GM10266 (cell line): Measurements from ENCODE around the gene NRG3.

Experiments
- DNase-seq: peaks from one replicate; pipeline ENCODE4 v3.0.0; 2012; ENCODE audit errors: extremely low spot score
- TF ChIP-seq, protein P1 (sequence below): IDR thresholded peaks from 2 replicates; pipeline ENCODE4 v1.5.1; 2012; ENCODE audit warnings: mild to moderate bottlenecking, low read depth; ENCODE audit not compliant: control insufficient read depth, insufficient read depth; ENCODE audit errors: missing control alignments

The NRG3 gene

DNA sequence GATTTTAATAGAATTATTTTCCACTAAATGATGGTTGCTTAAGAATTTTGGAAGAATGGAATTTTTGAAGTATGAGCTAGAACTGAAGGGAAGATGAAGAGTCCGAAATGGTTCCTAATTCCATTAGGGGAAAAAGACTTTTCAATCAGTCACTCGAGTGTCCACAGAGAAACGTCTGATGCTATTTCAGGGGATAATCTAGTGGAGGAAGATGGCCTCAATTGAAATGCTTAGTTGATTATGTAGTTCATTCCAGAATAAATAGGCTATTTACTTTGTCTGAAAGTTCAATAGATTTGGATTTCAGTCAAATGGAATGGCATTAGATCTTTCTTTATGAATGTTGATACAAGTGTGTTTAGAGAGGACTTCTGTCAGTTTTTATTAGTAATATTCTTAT lies 365.4 kb downstream of the NRG3 start:
- DNase-seq = no peak
- TF ChIP-seq, protein P1, sequence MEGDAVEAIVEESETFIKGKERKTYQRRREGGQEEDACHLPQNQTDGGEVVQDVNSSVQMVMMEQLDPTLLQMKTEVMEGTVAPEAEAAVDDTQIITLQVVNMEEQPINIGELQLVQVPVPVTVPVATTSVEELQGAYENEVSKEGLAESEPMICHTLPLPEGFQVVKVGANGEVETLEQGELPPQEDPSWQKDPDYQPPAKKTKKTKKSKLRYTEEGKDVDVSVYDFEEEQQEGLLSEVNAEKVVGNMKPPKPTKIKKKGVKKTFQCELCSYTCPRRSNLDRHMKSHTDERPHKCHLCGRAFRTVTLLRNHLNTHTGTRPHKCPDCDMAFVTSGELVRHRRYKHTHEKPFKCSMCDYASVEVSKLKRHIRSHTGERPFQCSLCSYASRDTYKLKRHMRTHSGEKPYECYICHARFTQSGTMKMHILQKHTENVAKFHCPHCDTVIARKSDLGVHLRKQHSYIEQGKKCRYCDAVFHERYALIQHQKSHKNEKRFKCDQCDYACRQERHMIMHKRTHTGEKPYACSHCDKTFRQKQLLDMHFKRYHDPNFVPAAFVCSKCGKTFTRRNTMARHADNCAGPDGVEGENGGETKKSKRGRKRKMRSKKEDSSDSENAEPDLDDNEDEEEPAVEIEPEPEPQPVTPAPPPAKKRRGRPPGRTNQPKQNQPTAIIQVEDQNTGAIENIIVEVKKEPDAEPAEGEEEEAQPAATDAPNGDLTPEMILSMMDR = no peak

DNA sequence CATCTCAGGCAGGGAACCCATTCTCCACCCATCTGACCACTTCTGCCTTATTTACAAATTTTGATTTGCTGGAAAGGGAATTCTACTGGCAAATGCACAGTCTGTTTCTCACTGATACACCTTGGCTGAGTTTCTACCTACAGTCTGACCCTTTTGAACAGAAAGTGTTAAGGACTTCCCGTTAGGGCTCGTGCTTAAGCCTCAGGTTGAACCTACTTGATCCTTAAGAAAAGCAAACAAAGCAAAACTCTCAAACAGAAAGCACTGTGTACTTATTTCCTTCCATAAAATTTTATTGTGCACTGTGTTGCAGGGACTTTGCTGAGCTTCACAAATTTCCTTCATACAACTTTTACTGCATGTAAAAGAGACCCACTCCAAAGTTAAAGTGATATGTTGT lies 367.8 kb downstream of the NRG3 start:
- DNase-seq = no peak
- TF ChIP-seq, protein P1 = no peak

DNA sequence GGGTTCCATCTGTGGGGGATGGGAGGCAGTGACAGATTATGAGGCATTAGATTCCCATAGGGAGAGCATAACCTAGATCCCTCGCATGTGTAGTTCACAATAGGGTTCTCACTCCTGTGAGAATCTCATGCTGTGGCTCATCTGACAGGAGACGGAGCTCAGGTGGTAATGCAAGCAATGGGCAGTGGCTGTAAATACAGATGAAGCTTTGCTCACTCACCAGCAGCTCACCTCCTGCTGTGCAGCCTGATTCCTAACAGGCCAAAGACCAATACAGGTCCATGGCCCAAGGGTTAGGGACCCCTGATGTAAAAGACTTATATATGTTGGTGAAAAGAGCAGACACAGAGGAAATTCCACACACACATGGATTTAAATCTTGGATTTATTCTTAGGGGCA lies 370.2 kb downstream of the NRG3 start:
- no peak for DNase-seq
- TF ChIP-seq, protein P1 = no peak

DNA sequence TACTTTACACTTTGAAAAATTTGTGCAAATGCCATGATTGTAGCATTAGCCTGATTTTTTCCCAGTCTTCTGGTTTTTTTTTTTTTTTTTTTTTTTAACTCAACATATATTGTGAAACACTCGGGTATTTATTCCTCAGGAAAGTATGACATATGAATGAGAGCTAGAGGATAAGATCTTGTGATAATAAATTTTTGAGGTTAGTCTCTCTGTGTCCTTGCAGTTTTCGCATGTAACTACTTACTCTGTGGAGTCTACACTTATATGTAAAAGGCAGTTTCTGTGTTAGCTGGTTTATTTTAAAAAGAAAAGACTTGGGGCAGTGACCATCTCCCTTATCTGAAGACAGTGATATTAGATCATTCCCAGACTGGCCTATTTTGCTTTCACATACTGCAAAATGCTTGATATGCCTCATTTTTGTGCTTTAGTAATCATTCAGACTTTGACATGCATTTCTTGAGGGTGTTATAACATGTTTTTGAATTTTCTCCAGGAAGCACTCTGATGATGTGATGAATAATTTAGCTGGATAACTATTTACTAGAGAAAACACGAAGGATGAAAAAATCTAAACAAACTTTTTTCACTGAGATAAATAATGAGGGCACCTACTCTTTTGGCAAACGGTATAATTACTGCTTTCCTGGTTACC lies 371.0 kb downstream of the NRG3 start:
- TF ChIP-seq, protein P1 = no peak
- no peak for DNase-seq

DNA sequence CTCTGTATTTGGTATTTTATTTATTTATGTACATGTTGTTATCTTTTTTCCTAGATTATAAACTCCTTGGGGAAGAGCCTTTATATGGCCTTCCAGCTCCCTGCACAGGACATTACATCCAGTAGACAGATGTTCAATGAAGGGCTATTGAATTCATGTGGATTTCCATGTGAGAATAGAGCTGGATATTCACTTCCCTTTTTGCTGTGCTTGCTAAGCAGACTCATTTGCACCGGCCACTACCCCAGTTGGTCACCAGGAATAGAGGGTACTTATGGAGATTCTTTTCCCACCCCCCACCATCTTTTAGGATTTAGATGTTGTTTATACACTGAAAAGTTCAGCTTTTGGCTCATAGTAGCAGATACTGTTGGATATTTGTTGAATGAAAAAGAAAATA lies 374.1 kb downstream of the NRG3 start:
- TF ChIP-seq, protein P1 = no peak
- no peak for DNase-seq

DNA sequence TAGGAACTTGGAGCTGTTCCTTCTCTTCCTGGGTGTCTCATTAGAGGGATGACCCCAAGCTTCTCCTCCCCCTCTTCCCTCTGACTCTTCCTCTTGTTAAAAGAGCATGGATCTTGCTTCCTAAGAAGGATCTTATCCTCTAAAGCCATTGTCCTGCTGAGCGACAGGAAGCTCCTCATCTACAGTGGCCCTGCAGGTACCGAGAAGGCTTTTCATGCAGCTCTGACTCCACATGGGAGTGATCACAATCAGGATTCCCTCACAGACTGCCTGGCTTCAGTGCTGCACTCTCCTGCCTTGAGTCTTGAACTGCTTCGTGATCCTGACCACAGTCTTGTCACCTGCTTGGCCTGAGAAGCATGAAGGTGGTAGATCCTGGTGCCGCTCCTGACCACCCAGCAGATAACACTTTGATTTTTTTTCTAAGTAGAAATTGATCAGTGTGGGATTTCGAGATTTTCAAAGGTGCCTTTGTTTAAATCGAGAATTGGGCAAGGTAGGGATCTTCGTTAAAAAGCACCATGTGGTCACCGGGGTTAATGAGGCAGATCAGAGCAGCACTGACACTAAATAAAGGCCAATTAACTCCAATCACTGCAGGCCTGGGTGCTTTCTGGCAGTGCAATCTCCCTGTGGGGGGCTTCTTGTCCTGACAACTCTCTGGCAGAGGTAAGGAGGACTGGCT lies 376.4 kb downstream of the NRG3 start:
- no peak for DNase-seq
- TF ChIP-seq, protein P1 = no peak

DNA sequence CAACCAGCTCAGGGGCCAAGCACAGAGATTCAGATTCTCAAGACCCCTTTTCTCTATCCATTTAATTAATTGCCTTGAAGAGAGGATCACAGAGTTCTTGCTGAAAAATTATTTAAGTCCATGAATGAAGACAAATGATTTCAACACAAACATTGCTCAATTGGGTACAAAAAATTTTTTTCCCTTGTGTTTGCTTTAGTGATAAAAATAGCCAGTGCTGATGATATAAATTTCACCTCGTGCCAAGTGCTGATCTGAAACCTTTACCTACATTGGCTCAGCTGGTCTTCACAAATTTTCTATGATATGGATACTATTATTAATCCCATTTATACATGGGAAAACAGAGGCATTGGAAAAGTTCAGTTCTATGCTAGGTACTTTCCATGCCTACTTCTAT lies 377.1 kb downstream of the NRG3 start:
- TF ChIP-seq, protein P1 = no peak
- no peak for DNase-seq
